WERI-Rb-1 (cell line): ENCODE measurements around the gene MADCAM1.

Experiments
- DNase-seq: peaks from one replicate; pipeline ENCODE4 v3.0.0-alpha.2; 2020
- H3K27ac ChIP-seq: fragments of 250-450 bp; sonication (Bioruptor Pico); 2 replicates; pipeline ENCODE4 v1.5.1; 2020; ENCODE audit warnings: mild to moderate bottlenecking, moderate library complexity
- H3K27me3 ChIP-seq: fragments of 250-450 bp; sonication (Bioruptor Pico); 2 replicates; pipeline ENCODE4 v1.5.1; 2021; ENCODE audit warnings: mild to moderate bottlenecking, low read depth, moderate library complexity; ENCODE audit not compliant: insufficient read depth, severe bottlenecking
- H3K36me3 ChIP-seq: fragments of 250-450 bp; sonication (Bioruptor Pico); 2 replicates; pipeline ENCODE4 v1.5.1; 2020; ENCODE audit warnings: mild to moderate bottlenecking, moderate library complexity
- H3K4me3 ChIP-seq: 2 replicates; pipeline ENCODE4 v1.5.1; 2011; ENCODE audit warnings: low read depth, mild to moderate bottlenecking, control low read depth, low read length
- H3K9me3 ChIP-seq: fragments of 250-450 bp; sonication (Bioruptor Pico); 2 replicates; pipeline ENCODE4 v1.5.1; 2021; ENCODE audit warnings: mild to moderate bottlenecking, moderate library complexity; ENCODE audit not compliant: severe bottlenecking
- TF ChIP-seq, protein P1 (sequence below): IDR thresholded peaks from 2 replicates; pipeline ENCODE4 v1.5.1; 2011; ENCODE audit warnings: low read depth, mild to moderate bottlenecking, control low read depth, inconsistent platforms, low read length

Gene MADCAM1

DNA sequence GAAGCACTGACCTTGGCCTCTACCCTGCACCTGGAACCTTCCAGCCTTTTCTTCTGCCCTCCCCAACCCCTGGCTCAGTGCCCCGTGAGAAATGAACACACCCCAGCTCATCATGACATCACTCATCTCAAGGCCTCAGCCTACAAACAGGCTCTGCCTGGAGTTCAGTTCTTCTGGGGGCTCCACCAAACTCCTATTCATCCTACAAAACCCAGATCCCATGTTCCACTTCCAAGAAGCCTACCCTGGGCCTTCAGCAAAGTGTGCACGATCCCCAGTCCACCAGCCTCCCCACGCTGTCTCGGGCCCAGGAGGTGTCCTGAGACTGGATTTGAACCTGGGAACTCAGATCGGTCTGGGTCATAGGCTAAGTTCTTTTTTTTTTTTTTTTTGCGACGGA, 26.5 kb upstream of the MADCAM1 start:
- Histone ChIP-seq H3K36me3 (no peaks in the 10 kb centered on the region), H3K9me3 (no peaks in the 10 kb centered on the region), H3K27ac (no peak overlapping the region), H3K27me3 (no peaks in the 10 kb centered on the region), H3K4me3 (no peak overlapping the region)
- TF ChIP-seq, protein P1, sequence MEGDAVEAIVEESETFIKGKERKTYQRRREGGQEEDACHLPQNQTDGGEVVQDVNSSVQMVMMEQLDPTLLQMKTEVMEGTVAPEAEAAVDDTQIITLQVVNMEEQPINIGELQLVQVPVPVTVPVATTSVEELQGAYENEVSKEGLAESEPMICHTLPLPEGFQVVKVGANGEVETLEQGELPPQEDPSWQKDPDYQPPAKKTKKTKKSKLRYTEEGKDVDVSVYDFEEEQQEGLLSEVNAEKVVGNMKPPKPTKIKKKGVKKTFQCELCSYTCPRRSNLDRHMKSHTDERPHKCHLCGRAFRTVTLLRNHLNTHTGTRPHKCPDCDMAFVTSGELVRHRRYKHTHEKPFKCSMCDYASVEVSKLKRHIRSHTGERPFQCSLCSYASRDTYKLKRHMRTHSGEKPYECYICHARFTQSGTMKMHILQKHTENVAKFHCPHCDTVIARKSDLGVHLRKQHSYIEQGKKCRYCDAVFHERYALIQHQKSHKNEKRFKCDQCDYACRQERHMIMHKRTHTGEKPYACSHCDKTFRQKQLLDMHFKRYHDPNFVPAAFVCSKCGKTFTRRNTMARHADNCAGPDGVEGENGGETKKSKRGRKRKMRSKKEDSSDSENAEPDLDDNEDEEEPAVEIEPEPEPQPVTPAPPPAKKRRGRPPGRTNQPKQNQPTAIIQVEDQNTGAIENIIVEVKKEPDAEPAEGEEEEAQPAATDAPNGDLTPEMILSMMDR, result no peak
- DNase-seq, result no peak

DNA sequence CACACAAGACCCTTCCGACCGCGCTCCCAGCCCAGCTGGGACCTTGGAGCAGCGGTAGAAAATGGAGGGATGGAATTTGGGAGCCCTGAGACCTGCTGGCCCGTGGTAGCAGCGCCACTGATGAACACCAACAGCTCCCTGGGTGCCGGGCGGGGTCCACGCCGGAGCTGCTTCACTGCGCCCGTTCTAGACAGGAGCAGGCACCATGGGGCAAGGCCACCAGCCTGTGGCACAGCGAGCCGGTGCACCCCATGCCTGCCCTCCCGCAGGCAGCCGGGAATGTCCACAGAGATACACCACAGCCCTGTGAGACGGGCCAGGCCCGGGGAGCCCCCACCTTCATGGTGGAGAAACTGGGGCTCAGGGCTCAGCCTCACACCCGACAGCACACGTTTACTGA, 25.6 kb upstream of the MADCAM1 start:
- H3K27ac ChIP-seq, result no peak overlapping the region
- no peak for DNase-seq
- TF ChIP-seq, protein P1, result no peak
- no peaks in the 10 kb centered on the region for H3K27me3 ChIP-seq
- H3K9me3 ChIP-seq, result no peaks in the 10 kb centered on the region
- no peak overlapping the region for H3K4me3 ChIP-seq
- H3K36me3 ChIP-seq, result no peaks in the 10 kb centered on the region

DNA sequence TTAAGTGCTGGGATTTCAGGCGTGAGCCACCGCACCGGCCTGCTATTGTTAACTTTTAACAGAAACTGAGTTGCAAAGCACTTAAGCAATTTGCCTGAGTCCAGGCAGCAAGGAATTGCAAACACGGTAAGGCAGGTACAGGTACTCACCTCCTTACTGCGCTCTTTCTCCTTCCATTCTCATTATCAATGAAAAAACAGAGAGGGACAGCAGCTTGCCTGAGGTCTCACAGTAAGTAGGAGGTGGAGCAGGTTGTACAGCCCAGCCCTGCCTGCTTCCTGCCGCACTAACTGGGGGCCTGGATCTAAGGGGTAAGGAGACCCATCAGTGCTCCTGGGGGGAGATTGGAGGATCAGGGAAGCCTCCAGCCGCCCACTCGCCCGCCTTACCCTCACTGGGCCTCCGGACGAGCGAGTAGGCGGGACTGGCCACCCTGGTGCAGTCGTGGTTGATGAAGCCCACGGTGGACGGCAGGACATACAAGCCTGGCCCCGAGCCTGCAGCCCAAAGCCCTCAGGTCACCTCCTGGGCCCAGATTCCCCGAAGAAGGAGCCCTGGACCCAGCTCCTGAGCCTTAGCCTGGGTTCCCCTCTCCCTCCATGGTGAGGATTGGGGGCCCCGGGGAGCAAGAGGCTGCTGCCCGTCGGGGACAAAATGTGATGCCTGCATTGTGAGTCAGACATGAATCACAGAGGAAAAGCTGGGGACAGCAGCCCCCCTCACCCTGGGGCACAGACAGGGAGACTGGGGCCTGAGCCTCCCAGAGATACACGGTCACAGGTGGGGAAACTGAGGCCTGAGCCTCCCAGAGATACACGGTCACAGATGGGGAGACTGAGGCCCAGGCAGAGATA, 24.1 kb upstream of the MADCAM1 start:
- H3K27ac ChIP-seq, result no peak overlapping the region
- DNase-seq, result no peak
- TF ChIP-seq, protein P1, result no peak
- no peaks in the 10 kb centered on the region for H3K9me3 ChIP-seq
- no peaks in the 10 kb centered on the region for H3K36me3 ChIP-seq
- H3K4me3 ChIP-seq, result no peak overlapping the region
- no peaks in the 10 kb centered on the region for H3K27me3 ChIP-seq

DNA sequence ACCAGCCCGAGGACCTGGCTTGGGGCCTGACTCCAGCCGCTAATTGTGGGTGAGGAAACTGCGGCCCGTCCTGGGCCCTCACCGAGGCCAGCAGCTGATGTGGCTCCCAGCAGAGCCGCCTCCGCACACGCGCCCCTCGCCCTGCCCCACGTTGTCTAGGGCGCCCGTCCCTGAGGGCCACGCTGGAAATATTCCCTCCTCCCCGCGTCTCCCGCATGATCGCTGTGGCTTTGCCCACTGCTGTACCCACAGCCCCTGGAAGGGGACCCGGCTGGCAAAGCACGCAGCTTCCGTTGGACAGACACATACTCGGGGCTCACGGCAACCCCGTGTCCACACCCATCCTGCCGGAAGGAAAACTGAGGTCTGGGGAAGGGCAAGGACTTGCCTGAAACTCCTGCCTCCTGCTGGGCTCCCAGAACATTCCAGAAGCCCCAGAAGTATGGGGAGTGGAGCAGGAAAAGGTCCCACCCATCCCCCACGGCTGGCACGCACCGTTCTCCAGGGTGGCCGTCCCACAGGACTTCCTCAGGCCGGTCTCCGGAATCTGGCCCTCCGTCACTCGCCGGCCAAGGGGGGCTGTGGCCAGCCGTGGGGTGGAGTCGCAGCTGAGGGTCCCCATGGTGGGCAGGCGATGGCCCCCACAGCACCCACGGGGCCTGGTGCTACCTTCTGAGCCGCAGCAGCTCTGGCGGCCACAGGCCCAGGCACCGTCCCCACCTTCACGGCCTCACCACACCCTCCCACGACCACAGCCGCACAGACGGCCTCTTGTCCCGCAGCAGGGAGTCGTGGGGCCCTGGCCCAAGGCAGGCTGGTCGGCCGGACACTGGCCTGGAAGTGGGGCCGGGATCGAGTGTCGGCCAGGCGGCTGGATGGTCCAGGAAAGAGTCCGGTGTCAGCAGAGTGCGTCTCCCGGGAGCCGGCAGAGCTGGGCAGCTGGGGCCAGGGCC, 21.9 kb upstream of the MADCAM1 start:
- no peak overlapping the region for H3K27ac ChIP-seq
- H3K36me3 ChIP-seq, result no peaks in the 10 kb centered on the region
- no peaks in the 10 kb centered on the region for H3K27me3 ChIP-seq
- no peak for DNase-seq
- TF ChIP-seq, protein P1, result no peak
- no peaks in the 10 kb centered on the region for H3K9me3 ChIP-seq
- no peak overlapping the region for H3K4me3 ChIP-seq

DNA sequence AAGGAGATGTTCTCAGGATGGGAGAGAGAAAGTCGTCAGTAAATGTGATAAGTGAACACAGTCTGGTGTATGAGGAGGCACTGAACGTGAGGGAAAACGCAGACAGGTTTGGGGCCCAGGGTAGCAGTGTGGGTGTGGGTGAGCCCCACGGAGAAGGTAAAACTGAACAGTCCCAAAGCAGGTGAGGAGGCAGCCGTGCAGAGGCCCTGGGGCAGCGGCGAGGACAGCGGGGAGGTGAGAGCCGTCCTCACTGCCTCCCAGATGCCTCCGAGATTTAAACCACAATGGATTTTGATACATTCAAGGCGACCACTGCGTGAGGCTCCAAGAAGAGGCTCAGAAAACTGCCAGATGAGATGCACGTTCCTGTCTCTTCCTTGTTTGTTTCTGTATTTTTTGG, 20.9 kb upstream of the MADCAM1 start:
- no peaks in the 10 kb centered on the region for H3K9me3 ChIP-seq
- no peak overlapping the region for H3K4me3 ChIP-seq
- H3K27me3 ChIP-seq, result no peaks in the 10 kb centered on the region
- H3K36me3 ChIP-seq, result no peaks in the 10 kb centered on the region
- no peak overlapping the region for H3K27ac ChIP-seq
- TF ChIP-seq, protein P1, result no peak
- DNase-seq, result no peak
